Glutamatergic neuron (in vitro differentiated cells): ENCODE results near the gene SPTSSB. TPM values are rescaled to one million over a fixed set of nuclear protein-coding genes. Genes with fewer than 3 reads are reported as not detected.
A peak's percentile ranks its signal among the peaks of the same experiment; 100 is the strongest.

Source experiments
- DNase-seq: peaks from one replicate; pipeline ENCODE4 v3.0.0; 2022
- H3K27ac Mint-ChIP-seq: one replicate; pipeline ENCODE4 v1.8.0; 2020; ENCODE audit warnings: mild to moderate bottlenecking, mixed read lengths, inconsistent platforms; ENCODE audit not compliant: unreplicated experiment
- H3K27me3 Mint-ChIP-seq: one replicate; pipeline ENCODE4 v1.8.0; 2020; ENCODE audit warnings: mild to moderate bottlenecking, moderate library complexity, mixed read lengths, inconsistent platforms; ENCODE audit not compliant: unreplicated experiment
- H3K36me3 Mint-ChIP-seq: one replicate; pipeline ENCODE4 v1.8.0; 2020; ENCODE audit warnings: mild to moderate bottlenecking, mixed read lengths, inconsistent platforms; ENCODE audit not compliant: unreplicated experiment
- H3K4me1 Mint-ChIP-seq: one replicate; pipeline ENCODE4 v1.8.0; 2020; ENCODE audit warnings: mild to moderate bottlenecking, low read depth, mixed read lengths, inconsistent platforms; ENCODE audit not compliant: unreplicated experiment
- H3K4me3 Mint-ChIP-seq: one replicate; pipeline ENCODE4 v1.8.0; 2020; ENCODE audit warnings: mild to moderate bottlenecking, mixed read lengths, inconsistent platforms; ENCODE audit not compliant: unreplicated experiment
- H3K9me3 Mint-ChIP-seq: one replicate; pipeline ENCODE4 v1.8.0; 2020; ENCODE audit warnings: mild to moderate bottlenecking, moderate library complexity, mixed read lengths, inconsistent platforms; ENCODE audit not compliant: unreplicated experiment
- total RNA-seq: library from RNA; stranded (reverse); fragmentation: NEBNext Ultra II Directional; extraction: Animal tissue kit (Norgen Biotek cat#: 25700); gene quantifications from one replicate; pipeline ENCODE4 v1.2.1, GENCODE V29; 2021; ENCODE audit not compliant: unreplicated experiment
- TF ChIP-seq, protein P1 (sequence below): fragments of 200-600 bp; sonication (generic); IDR thresholded peaks from one replicate; pipeline ENCODE4 v1.5.0; 2021; ENCODE audit not compliant: partially characterized antibody, unreplicated experiment

SPTSSB gene
- total RNA-seq, 1 donor from 2014 or later = 1.9 TPM

DNA sequence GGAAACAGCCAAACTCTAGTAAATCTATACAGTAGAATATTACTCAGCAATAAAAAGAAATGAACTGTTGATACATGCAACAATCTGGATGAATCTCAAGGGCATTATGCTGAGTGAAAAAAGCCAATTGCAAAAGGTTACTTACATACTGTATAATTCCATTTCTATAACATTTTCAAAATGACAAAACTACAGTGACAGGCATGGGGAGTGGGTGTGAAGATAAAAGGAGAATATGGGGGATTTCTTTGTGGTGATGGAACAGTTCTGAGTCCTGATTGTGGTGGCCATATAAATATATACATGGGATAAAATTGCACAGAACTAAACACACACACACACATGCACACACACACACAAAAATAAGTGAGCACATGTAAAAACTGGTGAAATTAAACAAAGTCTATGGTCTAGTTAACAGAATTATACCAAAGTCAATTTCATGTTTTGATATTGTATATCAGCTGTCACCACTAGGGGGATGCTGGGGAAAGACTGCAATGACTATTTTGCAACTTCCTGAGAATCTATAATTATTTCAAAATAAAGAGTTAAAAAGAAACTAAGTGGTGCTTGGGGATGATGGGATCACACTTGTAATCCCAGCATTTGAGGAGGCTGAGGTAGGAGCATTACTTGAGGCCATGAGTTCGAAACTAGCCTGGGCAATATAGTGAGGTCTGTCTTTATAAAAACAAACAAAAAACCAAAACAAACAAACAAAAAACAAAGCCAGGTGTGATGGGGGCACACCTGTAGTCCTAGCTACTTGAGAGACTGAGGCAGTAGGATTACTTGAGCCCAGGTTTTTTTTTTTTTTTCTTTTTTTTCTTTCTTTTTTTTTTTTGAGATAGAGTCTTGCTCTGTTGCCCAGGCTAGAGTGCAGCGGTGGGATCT lies 66.0 kb downstream of the SPTSSB start:
- Mint-ChIP-seq H3K4me1 (no peaks in the 10 kb centered on the region), H3K27me3 (peaks cover 2% of the 10 kb centered on the region), H3K27ac (no peak overlapping the region), H3K36me3 (peaks cover 8% of the 10 kb centered on the region), H3K9me3 (no peaks in the 10 kb centered on the region), H3K4me3 (no peak overlapping the region)
- TF ChIP-seq, protein P1, sequence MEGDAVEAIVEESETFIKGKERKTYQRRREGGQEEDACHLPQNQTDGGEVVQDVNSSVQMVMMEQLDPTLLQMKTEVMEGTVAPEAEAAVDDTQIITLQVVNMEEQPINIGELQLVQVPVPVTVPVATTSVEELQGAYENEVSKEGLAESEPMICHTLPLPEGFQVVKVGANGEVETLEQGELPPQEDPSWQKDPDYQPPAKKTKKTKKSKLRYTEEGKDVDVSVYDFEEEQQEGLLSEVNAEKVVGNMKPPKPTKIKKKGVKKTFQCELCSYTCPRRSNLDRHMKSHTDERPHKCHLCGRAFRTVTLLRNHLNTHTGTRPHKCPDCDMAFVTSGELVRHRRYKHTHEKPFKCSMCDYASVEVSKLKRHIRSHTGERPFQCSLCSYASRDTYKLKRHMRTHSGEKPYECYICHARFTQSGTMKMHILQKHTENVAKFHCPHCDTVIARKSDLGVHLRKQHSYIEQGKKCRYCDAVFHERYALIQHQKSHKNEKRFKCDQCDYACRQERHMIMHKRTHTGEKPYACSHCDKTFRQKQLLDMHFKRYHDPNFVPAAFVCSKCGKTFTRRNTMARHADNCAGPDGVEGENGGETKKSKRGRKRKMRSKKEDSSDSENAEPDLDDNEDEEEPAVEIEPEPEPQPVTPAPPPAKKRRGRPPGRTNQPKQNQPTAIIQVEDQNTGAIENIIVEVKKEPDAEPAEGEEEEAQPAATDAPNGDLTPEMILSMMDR = peak; percentile 81
- DNase-seq = no peak

DNA sequence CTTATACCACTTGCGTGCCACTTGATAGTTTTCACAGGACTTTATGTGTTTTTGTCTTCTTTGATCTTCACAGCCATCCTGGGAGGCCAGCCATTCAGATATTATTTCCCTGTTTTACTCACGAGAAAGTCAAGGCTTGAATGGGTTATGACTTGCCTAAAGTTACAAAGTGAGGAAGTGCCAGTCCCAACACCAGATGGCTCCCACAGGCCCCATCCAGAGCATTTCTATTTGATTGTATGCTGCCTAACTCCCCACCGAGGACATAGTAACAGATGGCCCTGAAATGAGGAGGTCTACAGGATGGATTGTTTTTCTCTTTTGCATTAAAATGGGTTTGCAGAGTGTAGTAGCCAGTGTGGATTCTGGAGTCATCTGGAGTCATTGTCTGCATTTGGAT lies 74.5 kb downstream of the SPTSSB start:
- Mint-ChIP-seq H3K9me3 (peaks cover 2% of the 10 kb centered on the region), H3K27ac (no peak overlapping the region), H3K4me3 (no peak overlapping the region), H3K36me3 (peaks cover 22% of the 10 kb centered on the region), H3K27me3 (no peaks in the 10 kb centered on the region), H3K4me1 (no peaks in the 10 kb centered on the region)
- no peak for DNase-seq
- TF ChIP-seq, protein P1 = no peak

DNA sequence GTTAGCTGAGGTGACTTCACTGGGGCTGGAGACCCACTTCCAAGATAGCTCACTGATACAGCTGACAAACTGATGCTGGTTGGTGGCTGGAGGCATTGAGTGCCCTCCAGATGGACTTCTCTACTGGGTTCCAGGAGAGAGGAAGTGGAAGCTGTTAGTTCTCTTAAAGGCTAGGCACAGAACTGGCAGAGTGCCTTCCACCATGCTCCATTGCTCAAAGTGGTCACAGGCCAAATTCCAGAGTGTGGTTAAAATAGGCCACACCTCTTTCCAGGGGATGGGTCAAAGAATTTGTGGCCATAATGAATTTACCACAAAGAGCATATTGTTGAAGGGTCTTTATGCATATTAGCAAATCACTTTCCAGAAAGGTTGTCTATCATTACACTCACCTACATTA lies 76.0 kb downstream of the SPTSSB start:
- DNase-seq = no peak
- Mint-ChIP-seq H3K9me3 (peaks cover 2% of the 10 kb centered on the region), H3K4me1 (no peaks in the 10 kb centered on the region), H3K4me3 (no peak overlapping the region), H3K36me3 (peaks cover 22% of the 10 kb centered on the region), H3K27ac (no peak overlapping the region), H3K27me3 (no peaks in the 10 kb centered on the region)
- TF ChIP-seq, protein P1 = no peak

Other genes with a start within 250 kb of the SPTSSB start
- 49.3 TPM for gene NMD3, start 150.2 kb downstream of the SPTSSB start, total RNA-seq
- gene OTOL1, start 125.3 kb upstream of the SPTSSB start, total RNA-seq = not detected